Measurements from ENCODE around the gene PACS1. TPM values are rescaled to one million over a fixed set of nuclear protein-coding genes. Genes with fewer than 3 reads are reported as not detected.
A peak's percentile ranks its signal among the peaks of the same experiment; 100 is the strongest.
"Not testable (repeated sequence)": the region's sequence is repeated elsewhere in the genome, so short reads cannot be mapped to it uniquely, and the experiment has no call there.

The PACS1 gene
- polyA plus RNA-seq, 3 donors: 8.1 to 36.8 (median 12.4) TPM

DNA sequence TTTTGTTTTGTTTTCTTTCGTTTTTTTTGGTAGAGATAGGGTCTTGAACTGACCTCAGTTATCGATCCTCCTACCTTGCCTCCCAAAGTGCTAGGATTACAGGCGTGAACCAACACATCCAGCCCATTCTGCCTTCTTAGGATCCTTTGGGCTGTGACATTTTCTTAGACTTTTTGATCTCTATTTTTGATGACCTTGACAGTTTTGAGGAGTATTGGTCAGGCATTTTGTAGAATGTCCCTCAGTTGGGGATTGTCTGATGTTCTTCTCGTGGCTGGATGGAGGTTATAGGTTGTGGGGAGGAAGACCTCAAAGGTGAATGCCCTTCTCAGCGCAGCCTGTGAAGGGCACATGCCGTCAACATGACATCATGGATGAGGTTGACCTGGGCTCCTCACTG lies 178.8 kb downstream of the PACS1 start:
- Mint-ChIP-seq H3K4me3 (no peak overlapping the region), H3K27ac (peak overlapping the region in 1 of 7 donors; percentile 15), H3K36me3 (peaks cover 41 to 46% of the 10 kb centered on the region in 2 donors), H3K4me1 (no peaks in the 10 kb centered on the region), H3K9me3 (no peaks in the 10 kb centered on the region), H3K27me3 (ENCODE audit: low read depth in 3 of 3) (peaks cover 1 to 7% (median 4%) of the 10 kb centered on the region in 3 donors)
- TF ChIP-seq, protein P1, sequence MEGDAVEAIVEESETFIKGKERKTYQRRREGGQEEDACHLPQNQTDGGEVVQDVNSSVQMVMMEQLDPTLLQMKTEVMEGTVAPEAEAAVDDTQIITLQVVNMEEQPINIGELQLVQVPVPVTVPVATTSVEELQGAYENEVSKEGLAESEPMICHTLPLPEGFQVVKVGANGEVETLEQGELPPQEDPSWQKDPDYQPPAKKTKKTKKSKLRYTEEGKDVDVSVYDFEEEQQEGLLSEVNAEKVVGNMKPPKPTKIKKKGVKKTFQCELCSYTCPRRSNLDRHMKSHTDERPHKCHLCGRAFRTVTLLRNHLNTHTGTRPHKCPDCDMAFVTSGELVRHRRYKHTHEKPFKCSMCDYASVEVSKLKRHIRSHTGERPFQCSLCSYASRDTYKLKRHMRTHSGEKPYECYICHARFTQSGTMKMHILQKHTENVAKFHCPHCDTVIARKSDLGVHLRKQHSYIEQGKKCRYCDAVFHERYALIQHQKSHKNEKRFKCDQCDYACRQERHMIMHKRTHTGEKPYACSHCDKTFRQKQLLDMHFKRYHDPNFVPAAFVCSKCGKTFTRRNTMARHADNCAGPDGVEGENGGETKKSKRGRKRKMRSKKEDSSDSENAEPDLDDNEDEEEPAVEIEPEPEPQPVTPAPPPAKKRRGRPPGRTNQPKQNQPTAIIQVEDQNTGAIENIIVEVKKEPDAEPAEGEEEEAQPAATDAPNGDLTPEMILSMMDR (IDR thresholded peaks at IDR 0.05): no peak
- Histone ChIP-seq H3K4me3 (replicated peaks in 1 of 3; ENCODE audit: low read depth in 2 of 3, low read length in 3 of 3) (no peak overlapping the region), H3K27me3 (ENCODE audit: control insufficient read depth in 2 of 2, insufficient read depth in 2 of 2, low read length in 2 of 2) (no peaks in the 10 kb centered on the region), H3K4me1 (ENCODE audit: control insufficient read depth in 1 of 2, insufficient read depth in 2 of 2, low read length in 2 of 2) (no peaks in the 10 kb centered on the region), H4K20me1 (ENCODE audit: insufficient read depth, low read length) (no peaks in the 10 kb centered on the region), H3K4me2 (replicated peaks; ENCODE audit: extremely low read depth, low read length, poor library complexity, severe bottlenecking) (no peak overlapping the region), H3K79me2 (ENCODE audit: insufficient read depth, low read length) (no peaks in the 10 kb centered on the region), H2AFZ (ENCODE audit: insufficient read depth, low read depth, low read length, poor library complexity, severe bottlenecking) (no peak overlapping the region), H3K27ac (ENCODE audit: low read depth in 1 of 2, low read length in 2 of 2) (no peak overlapping the region), H3K36me3 (replicated peaks in 1 of 2; ENCODE audit: control insufficient read depth in 1 of 2, insufficient read depth in 2 of 2, low read length in 2 of 2) (peaks cover 16 to 28% of the 10 kb centered on the region in 2 donors), H3K9ac (ENCODE audit: insufficient read depth, low read length, poor library complexity, severe bottlenecking) (no peak overlapping the region), H3K9me3 (replicated peaks in 1 of 2; ENCODE audit: control insufficient read depth in 1 of 2, insufficient read depth in 1 of 2, low read length in 2 of 2) (no peaks in the 10 kb centered on the region)
- intact Hi-C loops (cut with micrococcal nuclease): no loop called here
- DNase-seq: no peak
- whole genome bisulfite sequencing (ENCODE audit: insufficient coverage): 95% methylated on average over 3 of the region's 6 CpGs

DNA sequence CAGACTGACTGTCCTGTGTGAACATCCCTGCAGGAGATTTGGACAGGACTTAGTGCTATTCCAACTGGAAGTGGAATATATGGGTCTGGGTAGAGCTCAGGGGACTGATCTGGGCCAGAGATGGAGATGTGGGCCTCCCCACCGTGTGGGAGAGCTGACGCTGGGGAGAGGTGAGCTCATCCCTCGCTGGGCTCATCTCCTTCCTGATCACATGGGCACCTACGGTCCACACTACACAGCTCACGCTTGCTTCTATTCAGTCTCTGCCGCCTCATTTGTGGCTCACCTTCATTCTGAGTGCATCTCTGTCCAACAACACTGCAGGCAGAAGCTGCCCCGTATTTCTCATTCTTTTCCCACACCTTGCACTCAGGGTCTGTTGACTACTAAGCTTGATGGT lies 181.7 kb downstream of the PACS1 start:
- WGBS (ENCODE audit: insufficient coverage): no CpG with 5 or more reads among the region's 7 CpGs
- peaks cover 14 to 23% of the 10 kb centered on the region in 2 donors for H3K27me3 ChIP-seq (ENCODE audit: control insufficient read depth in 2 of 2, insufficient read depth in 2 of 2, low read length in 2 of 2)
- H3K79me2 ChIP-seq (ENCODE audit: insufficient read depth, low read length): no peaks in the 10 kb centered on the region
- TF ChIP-seq, protein P1 (IDR thresholded peaks at IDR 0.05): no peak
- peaks cover under 1 to 1% of the 10 kb centered on the region in 2 donors for H3K4me1 ChIP-seq (ENCODE audit: control insufficient read depth in 1 of 2, insufficient read depth in 2 of 2, low read length in 2 of 2)
- H3K9me3 ChIP-seq (replicated peaks in 1 of 2; ENCODE audit: control insufficient read depth in 1 of 2, insufficient read depth in 1 of 2, low read length in 2 of 2): peaks cover 0 to 2% of the 10 kb centered on the region in 2 donors
- Mint-ChIP-seq H3K4me1 (peaks cover 3% of the 10 kb centered on the region), H3K9me3 (peaks cover 0 to 10% (median 2%) of the 10 kb centered on the region in 7 donors), H3K36me3 (peaks cover 26 to 27% of the 10 kb centered on the region in 2 donors), H3K27me3 (ENCODE audit: low read depth in 3 of 3) (peaks cover 22 to 32% (median 27%) of the 10 kb centered on the region in 3 donors), H3K27ac (no peak overlapping the region), H3K4me3 (no peak overlapping the region)
- no peak overlapping the region for H3K9ac ChIP-seq (ENCODE audit: insufficient read depth, low read length, poor library complexity, severe bottlenecking)
- no peak overlapping the region for H3K4me3 ChIP-seq (replicated peaks in 1 of 3; ENCODE audit: low read depth in 2 of 3, low read length in 3 of 3)
- H3K27ac ChIP-seq (ENCODE audit: low read depth in 1 of 2, low read length in 2 of 2): no peak overlapping the region
- no peak for DNase-seq
- H4K20me1 ChIP-seq (ENCODE audit: insufficient read depth, low read length): no peaks in the 10 kb centered on the region
- no peak overlapping the region for H3K4me2 ChIP-seq (replicated peaks; ENCODE audit: extremely low read depth, low read length, poor library complexity, severe bottlenecking)
- no peak overlapping the region for H2AFZ ChIP-seq (ENCODE audit: insufficient read depth, low read depth, low read length, poor library complexity, severe bottlenecking)
- H3K36me3 ChIP-seq (replicated peaks in 1 of 2; ENCODE audit: control insufficient read depth in 1 of 2, insufficient read depth in 2 of 2, low read length in 2 of 2): peaks cover 7 to 15% of the 10 kb centered on the region in 2 donors
- intact Hi-C loops (cut with micrococcal nuclease): no loop called here

DNA sequence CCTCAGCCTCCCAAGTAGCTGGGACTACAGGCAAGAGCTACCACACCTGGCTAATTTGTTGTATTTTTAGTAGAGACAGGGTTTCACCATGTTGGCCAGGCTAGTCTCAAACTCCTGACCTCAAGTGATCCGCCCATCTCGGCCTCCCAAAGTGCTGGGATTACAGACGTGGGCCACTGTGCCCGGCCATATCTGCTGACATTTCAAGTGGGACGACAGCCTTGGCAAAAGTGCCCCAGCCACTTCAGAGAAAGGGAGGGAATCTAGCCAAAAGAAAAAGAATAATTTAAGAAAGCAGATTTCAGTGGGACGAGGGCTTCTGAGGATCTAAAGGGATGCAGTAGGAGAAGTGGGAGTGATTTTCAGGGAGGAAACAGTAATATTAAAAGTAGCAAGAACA lies 183.0 kb downstream of the PACS1 start:
- H3K4me1 Mint-ChIP-seq; H3K79me2 ChIP-seq (ENCODE audit: insufficient read depth, low read length); H3K27ac Mint-ChIP-seq; H3K27ac ChIP-seq (ENCODE audit: low read depth in 1 of 2, low read length in 2 of 2); H4K20me1 ChIP-seq (ENCODE audit: insufficient read depth, low read length); H3K4me2 ChIP-seq (replicated peaks; ENCODE audit: extremely low read depth, low read length, poor library complexity, severe bottlenecking); H3K36me3 ChIP-seq (replicated peaks in 1 of 2; ENCODE audit: control insufficient read depth in 1 of 2, insufficient read depth in 2 of 2, low read length in 2 of 2); intact Hi-C loops (cut with micrococcal nuclease); H3K9ac ChIP-seq (ENCODE audit: insufficient read depth, low read length, poor library complexity, severe bottlenecking); H2AFZ ChIP-seq (ENCODE audit: insufficient read depth, low read depth, low read length, poor library complexity, severe bottlenecking); H3K9me3 ChIP-seq (replicated peaks in 1 of 2; ENCODE audit: control insufficient read depth in 1 of 2, insufficient read depth in 1 of 2, low read length in 2 of 2); H3K4me3 Mint-ChIP-seq; H3K4me3 ChIP-seq (replicated peaks in 1 of 3; ENCODE audit: low read depth in 2 of 3, low read length in 3 of 3); DNase-seq: not testable (repeated sequence)
- Mint-ChIP-seq H3K27me3 (ENCODE audit: low read depth in 3 of 3) (peaks cover 27 to 40% (median 39%) of the 10 kb centered on the region in 3 donors), H3K9me3 (peaks cover 0 to 14% (median 3%) of the 10 kb centered on the region in 7 donors), H3K36me3 (peaks cover 15 to 17% of the 10 kb centered on the region in 2 donors)
- H3K27me3 ChIP-seq (ENCODE audit: control insufficient read depth in 2 of 2, insufficient read depth in 2 of 2, low read length in 2 of 2): peaks cover 20 to 31% of the 10 kb centered on the region in 2 donors
- peaks cover 9 to 14% of the 10 kb centered on the region in 2 donors for H3K4me1 ChIP-seq (ENCODE audit: control insufficient read depth in 1 of 2, insufficient read depth in 2 of 2, low read length in 2 of 2)
- 96% methylated on average over 3 of the region's 6 CpGs for WGBS (ENCODE audit: insufficient coverage)
